ENCODE results near the gene CCDC148.
"Not testable (repeated sequence)": the region's sequence is repeated elsewhere in the genome, so short reads cannot be mapped to it uniquely, and the experiment has no call there.

CCDC148 gene

DNA sequence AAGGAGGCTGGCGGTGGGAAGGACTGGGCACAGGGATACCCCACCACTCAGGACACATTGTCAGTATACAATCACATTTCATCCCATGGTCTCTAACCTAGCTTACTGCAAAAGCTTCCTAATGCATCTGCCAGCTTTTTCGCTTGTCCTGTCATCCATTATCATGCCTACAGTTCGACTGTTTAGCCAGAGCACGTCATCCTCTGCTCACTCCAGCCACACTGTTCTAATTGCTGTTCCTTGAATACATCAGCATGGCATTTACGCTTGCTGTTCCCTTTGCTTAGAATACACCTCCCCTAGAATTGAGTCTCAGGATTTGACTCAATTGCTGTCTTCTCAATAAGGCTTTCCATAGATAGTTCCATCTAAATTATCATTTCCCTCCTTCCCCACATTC is 166.3 kb downstream of the CCDC148 start:
- DNase-seq (ENCODE audit: low read depth) = no peak

DNA sequence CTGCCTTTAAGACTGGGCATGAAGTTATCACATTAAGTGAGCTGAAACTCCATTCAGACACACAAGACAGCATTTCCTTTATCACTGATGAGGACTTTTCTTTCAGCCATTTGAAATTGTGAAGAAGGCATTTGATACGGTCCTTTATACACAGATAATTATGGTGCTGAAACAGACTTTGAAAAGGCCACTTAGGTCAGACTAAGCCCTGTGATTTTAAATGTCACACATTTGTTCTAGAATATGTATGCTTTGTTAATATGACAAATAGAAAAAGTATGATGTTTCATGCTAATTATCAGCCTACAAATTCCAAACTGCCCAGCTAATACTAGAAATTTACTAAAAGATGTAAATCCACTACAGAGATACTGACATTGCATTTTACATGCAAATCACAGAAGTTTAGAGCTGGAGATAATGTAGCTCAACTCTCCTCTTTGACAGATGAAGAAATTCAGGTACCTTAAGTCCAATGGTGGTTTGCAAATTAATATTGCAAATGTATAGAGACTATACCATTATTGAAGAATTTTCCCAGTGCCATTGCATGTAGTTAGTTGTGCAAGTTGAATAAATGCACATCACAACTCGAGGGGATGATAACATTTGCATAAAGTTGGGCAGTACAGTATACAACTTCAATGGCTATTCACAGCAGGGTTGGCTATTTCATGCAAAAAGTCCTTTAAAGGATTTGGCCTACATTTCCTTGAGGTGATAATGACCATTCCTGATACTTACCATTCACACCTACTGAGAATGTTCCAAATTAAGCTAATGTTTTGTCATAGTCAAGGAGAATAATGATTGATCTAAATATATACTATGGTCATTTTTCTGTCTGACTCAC is 179.7 kb downstream of the CCDC148 start:
- DNase-seq (ENCODE audit: low read depth) = no peak

DNA sequence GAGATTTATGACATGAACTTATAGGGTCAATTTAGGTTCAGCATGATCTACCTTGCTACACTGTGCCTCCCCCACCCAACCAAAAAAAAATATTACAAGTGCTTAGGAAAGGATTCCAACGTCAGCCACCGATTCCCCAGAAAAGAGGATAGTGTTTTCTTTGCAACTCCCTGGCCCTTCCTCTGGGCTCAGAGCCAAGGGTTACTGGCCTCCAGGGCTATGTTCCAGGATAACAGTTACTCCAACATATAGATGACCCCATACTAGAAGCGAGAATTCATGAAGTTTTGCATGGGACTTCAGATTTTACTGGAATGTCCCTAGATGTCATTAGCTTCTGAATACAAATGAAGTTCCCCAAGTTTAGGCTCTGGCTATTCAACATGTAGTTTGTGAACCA is 182.8 kb downstream of the CCDC148 start:
- no peak for DNase-seq (ENCODE audit: low read depth)

DNA sequence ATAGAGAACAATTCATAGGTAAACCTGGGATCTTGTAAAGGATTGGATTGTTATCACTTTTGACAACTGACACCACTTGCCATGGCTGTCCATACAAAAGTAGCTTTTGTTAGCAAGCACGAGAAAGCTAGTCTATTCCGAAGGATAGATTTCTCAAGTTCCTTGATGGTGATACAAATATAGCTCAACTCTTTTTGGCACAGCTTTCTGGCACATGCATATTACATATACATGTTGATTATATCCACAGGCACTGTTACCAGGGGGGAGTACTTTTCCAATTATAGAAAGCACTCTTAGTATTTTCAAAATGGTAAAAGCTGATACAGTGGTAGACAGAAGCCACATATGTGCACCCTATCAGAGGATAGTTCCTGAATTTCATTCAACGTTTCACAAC is 186.0 kb downstream of the CCDC148 start:
- no peak for DNase-seq (ENCODE audit: low read depth)

DNA sequence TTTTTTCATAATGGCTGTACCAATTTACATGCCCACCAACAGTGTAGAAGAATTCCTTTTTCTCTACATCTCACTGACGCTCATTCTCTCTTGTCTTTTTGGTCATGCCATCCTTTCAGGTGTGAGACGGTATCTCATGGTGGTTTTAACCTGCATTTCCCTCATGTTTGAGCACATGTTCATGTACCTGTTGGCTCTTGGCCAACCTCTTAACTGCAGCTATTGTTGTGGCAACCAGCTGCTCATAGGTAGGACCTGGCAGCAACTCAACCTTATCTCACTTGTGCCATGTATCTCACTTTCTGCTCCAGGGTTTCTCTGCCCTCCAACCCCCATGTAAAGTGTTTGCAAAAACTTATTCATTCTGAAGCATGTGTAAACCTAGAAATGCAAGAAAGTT is 187.4 kb downstream of the CCDC148 start:
- no peak for DNase-seq (ENCODE audit: low read depth)

DNA sequence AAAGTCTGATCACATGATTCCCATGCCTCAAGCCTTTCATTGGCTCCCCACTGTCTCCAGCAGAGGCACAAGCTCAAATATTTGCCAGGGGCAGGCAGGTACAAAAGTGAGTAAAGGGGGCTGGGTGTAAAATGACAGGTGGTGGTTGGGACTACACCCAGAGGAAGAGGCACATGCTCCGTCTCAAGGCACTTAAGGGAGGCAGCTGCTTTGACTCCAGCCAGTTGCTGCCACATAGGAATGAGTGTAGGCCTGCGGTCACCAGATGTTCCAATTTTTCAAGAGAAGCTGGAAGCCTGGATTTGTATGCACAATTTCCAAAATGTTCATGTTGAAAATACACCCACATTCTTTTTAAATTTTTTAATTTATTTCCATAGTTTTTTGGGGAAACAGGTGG is 190.4 kb downstream of the CCDC148 start:
- DNase-seq (ENCODE audit: low read depth) = no peak

DNA sequence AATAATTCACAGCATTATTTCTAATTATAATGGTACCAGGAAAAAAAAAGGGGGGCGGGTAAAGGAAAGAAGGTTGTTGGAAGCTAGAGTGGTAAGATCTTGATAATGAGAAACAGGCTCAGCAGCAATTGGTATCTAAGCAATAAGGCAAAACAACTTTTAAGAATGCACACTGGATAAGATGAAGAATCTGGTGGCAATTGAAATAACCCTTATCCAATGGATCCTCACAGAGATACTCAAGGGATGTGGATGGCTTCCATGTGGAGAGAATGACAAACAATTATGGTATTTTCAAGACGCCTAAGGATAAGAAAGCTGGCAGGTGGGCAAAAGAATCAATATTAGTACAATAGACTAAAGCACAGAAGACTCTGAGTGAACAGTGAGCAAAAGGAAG is 201.3 kb downstream of the CCDC148 start:
- no peak for DNase-seq (ENCODE audit: low read depth)

DNA sequence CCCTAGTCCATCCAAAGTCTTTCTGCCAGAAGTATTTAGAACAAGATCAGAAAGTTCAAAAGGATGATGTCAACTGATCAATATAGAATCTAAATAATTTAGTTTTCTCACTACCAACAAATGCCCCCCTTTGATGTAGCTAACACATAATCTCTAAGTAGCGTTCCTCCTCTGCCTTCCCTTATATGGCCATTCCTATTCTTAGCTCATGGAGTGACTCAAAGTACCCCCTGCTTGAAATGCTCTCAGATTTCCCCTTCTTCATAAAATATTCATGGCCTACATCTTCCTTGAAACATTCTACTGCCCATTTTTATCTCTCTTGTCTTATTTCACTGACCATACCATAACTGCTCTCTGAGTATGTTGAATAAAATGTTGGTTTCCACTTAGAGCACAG is 203.4 kb downstream of the CCDC148 start:
- no peak for DNase-seq (ENCODE audit: low read depth)

DNA sequence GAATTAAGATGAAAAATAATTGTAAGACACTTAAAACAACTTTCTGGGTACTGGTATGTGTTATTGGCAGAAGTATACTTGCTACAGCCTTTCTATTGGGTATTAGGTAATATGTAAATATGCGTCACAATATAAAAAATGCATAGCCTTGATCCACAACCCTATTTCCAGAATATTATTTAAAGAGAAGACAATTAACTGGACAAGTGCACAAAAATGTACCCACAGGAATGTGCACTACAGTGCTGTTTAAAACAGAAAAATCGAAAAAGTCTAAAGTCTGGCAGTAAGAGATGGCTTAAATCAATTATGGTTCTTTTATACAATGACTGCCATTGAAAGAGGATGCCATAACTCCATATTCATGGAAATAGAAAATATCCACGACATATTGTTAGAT is 205.2 kb downstream of the CCDC148 start:
- DNase-seq (ENCODE audit: low read depth) = no peak

DNA sequence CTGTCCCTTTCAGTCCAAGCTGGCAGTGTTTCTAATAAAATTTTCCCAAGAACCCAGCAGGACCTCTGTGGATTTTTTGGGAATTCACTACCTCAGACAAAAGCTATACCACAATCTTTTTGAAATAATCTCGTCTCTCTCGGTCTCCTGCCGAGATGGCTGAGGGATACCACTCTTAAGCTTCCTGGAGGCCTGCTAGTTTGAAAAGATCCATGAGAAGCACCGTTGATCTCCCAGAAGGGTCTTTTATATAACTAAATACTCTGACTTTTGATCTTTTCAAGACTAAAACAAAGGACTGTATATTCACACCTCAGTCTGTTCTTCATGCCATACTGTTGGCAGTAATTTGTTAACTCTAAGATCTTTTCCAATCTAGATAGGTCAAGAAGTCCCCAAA is 213.2 kb downstream of the CCDC148 start:
- no peak for DNase-seq (ENCODE audit: low read depth)

DNA sequence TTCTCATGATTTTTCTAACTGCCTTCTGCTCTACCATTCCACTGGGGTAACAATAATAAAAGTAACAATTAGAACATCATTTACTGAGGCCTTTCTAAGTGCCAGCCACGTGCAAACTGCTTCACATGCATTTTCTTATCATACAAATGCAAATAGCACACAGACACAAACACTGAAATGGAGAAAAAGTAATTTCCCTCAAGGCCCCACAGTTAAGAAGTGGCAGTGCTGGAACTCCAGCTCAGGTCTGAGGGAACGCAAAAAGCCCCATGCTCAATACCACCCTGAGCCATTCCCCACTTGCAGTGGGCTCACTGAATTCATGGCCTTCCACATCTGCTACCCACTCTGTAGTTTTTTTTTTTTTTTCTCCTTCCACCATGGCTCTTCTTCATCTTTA is 214.3 kb downstream of the CCDC148 start:
- DNase-seq (ENCODE audit: low read depth) = no peak

DNA sequence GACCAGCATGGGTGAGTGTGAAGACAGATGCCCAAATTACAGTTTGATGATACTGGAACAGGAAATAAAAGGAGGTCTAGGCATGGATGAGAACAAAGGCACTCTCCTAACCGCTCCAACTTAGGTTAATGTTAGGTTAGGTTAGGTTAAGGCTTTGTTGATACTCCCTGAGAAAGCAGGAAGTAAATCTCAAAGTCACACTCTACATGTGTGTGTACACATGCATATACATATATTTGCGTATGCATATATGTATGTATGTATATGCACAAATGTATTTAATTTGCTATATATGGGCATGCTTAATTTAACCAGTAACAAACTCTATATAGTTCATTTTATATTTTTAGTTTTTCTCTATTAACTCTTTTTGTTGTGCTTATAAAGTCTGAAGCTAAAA is 215.6 kb downstream of the CCDC148 start:
- DNase-seq (ENCODE audit: low read depth) = no peak

DNA sequence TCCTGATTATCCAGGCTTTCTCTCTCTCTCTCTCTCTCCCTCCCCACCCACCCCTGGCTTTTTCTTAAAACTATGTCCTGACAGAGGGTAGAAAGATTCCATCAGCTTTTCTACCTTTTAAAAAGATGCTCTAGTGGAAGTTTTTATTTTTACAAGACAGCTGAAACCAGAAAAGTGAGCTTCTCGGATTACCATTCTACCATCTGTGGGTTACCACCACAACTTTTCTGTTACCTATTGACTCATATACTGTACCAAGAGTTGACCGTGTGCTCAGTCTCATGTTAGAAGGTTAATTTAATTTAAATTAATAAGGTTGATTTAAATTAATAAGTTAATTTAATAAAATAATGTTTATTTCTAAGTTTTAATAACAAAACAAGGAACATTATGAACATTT is 217.3 kb downstream of the CCDC148 start:
- no peak for DNase-seq (ENCODE audit: low read depth)

DNA sequence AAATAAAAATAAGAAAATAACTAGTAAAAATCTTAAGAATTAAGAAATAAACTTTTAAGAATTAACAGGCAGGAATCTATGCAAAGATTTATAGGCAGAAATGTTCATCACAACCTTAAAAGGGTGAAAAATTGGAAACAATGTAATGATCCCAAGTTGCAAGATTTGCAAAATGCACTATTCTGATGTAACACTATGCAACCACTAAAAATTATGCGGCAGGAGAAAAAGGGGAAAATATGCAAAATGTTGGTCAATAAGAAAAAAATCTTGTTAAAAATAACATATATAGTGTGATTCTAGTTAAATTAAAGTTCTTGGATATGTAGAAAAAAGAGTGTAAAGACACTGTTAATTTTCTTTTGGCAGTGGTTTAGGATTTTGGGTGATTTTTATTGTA is 222.1 kb downstream of the CCDC148 start:
- DNase-seq (ENCODE audit: low read depth) = no peak

DNA sequence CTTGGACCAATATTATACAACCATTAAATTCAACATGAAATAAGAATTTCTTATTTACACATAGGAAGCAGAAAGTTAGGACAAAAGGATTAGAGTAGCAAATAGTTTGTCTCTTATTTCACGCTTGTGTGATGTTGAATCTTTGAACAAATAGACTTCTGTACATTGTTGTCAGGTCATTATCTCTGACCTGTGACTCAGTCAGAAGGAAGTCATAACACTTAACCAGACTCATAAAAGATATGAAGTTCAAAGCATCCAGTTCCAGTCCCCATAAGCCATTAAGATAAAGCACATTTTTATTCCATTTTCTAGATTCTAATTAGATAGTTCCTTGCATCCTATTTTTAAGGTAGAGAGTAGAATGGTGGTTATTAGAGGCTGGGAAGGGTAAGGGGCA is 224.1 kb downstream of the CCDC148 start:
- DNase-seq (ENCODE audit: low read depth) = no peak

DNA sequence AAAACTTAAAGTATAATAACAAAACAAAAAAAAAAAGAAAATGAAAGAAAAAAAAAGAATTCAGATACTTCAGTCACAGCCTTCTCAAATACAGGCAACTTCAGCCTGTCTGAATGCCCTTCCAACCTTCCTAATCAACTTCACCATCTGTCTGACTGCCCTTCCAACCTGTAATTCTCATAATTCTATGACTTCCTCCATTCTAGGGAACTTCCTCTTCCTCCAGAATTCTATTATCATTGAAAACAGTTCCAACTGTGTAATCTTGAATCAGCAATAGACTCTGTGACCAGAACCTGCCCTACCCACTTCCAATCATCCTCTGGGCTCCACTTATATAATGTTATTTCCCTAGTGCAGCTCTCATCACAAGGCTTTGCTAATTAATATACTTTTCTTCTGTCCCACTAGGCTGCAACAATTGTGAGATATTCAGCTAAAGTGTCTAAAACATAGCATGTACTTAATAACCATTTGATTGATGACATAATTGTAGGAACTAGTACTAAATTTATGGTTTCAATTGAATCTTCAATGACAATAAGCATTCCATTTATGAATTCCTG is 227.5 kb downstream of the CCDC148 start:
- DNase-seq (ENCODE audit: low read depth) = peak; percentile 30

DNA sequence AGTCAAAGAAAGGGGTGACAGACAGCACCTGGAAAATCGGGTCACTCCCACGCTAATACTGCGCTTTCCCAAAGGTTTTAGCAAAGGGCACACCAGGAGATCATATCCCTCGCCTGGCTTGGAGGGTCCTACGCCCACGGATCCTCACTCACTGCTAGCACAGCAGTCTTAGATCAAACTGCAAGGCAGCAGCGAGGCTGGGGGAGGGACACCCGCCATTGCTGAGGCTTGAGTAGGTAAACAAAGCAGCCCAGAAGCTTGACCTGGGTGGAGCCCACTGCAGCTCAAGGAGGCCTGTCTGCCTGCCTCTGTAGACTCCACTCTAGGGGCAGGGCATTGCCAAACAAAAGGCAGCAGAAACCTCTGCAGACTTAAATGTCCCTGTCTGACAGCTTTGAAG is 233.5 kb downstream of the CCDC148 start:
- DNase-seq (ENCODE audit: low read depth) = not testable (repeated sequence)

DNA sequence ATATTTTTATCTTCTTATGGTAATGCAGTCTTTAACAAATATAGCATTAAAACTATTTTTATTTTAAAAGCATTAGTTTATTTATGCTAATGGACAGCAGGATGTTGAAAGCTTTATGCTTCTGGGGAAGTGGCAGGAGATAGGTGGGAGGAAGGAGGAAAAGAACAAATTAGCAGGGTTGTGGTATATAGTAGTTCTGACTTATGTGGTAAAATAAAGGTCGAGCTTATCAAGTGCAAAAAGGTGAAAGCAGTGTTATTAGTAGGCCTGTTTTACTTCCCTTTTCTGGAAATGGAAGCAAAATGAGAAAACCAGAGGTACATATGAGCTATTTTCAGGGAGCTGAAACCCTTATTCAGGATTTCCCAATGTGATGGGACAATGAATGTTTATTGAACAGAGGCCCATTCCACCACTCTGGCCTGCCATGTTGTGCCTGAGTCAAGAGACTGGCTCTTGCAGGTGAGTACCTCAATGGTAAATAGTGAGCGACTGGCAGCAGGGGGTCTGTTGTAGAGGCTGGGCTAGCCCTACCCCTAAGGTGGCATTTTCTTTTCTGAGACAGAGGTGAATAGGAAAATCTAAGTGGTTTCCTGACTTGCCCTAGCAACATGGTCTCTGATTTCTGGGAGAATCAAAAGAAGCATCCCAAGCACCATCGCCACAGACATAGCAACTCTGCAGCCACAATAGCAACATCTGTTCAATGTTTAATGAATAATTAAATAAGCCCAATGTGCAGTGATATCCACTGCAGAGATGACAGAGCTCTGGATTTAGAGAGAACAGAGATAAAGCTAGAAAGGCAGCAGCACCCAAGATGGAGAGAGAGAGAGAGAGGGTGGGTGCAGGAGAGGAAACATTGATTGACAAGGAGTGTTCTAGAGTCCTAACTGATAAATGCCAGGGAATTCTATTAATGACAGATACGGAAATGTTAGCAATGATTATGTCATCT is 235.2 kb downstream of the CCDC148 start:
- DNase-seq (ENCODE audit: low read depth) = no peak

DNA sequence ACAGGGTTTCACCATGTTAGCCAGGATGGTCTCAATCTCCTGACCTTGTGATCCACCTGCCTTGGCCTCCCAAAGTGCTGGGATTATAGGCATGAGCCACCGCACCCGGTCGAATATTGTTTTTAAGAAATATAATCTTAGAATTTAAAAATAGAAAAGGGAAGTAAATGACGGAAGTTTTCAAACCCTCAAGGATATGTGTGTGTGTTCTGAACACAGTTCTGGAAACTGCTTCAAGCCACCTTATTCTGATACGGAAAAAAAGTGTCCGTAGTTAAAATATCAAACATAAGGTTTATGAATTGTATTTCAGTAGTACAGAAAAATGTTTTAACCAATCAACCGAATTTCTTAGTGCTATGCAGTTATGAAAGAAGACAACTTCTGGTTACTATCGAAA is 239.0 kb downstream of the CCDC148 start:
- DNase-seq (ENCODE audit: low read depth) = no peak

DNA sequence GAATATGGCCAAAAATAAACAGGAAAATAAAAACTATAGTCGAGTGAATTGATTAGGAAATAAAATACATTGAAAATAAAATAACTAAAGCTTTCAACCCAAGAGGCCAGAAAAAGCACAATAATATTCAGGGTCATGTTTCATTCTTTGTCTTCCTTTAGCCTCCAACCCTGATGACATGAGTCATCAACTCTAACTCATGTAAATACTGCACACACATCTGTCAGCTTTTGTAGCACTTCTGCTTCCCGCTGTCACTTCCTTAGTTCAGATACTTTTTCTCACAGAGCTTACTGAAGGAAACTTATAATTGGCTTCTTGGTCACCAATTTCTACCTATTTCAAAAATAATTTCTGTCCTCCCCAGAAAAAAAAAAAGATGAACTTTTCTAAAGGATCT is 242.1 kb downstream of the CCDC148 start:
- peak; percentile 2 for DNase-seq (ENCODE audit: low read depth)

DNA sequence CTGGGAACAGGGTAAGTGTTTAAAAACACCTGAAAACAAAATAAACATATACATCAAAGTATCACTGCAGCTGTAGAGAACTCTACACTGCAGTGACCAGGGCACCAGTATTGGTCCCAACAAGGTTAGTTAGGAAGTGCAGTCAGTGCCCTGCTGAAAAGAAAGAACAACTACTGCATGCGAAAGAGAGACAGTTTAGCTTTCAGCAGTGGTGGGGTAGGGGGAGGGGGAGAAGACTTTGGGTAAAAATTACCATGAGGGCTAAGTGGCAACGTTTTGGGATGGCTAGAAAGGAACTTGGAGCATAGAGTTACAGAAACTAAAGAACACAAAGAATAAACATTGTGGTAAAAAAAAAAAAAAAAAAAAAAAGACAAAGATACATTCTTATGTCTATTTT is 242.8 kb downstream of the CCDC148 start:
- DNase-seq (ENCODE audit: low read depth) = no peak

DNA sequence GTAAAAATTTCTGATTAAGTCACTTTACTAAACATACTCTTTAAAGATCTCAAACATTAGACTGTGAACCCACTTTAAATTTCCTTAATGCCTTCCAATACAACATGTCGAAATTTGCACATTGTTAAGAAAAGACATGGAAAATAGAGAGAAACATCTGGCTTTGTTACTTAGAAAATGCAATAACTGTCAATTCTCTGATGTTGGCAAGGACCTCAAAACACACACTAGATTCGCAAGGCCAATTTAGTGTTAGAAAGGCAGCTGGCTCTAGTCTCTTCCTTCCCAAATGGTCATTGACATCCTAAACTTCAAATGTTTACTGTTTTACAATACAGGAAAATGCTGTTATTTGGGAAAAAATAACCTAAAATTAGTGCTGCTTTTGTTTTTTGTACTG is 244.3 kb downstream of the CCDC148 start:
- no peak for DNase-seq (ENCODE audit: low read depth)

DNA sequence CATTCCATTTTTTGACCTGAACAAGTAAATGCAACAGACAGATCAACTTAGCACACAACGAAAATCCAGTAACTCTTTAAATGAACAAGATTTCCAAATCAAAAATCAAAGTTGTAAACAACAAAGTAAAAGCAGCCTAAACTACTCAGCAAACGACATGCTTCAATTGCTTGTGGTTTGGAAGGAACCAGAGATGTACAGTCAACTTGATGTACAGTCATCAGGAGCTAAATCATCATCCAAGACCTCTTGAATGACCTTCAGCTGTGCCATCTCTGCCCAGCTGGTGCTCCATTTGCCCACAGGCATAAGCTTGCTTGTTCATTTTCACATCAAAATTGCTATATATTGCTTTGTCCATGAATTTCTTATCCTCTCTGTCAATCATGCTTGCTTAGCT is 245.1 kb downstream of the CCDC148 start:
- DNase-seq (ENCODE audit: low read depth) = no peak

All from CMK (cell line).